Endothelial cell of umbilical vein (primary cell): ENCODE results near the gene CASK.

Experiments
- EZH2 ChIP-seq: IDR thresholded peaks from 2 replicates; pipeline ENCODE4 v1.6.1; 2012; ENCODE audit warnings: borderline replicate concordance, low read depth, mild to moderate bottlenecking, moderate library complexity, low read length, inconsistent platforms; ENCODE audit not compliant: severe bottlenecking
- POLR2A ChIP-seq: IDR thresholded peaks from 2 replicates; pipeline ENCODE4 v1.6.1; 2012; ENCODE audit warnings: low read depth, mild to moderate bottlenecking, control low read depth, low read length
- POLR2AphosphoS5 ChIP-seq: IDR thresholded peaks from 2 replicates; pipeline ENCODE4 v1.6.1; 2012; ENCODE audit warnings: low read depth, mild to moderate bottlenecking, control low read depth, low read length, moderate library complexity; ENCODE audit not compliant: insufficient read depth
- TF ChIP-seq, protein P1 (sequence below), 2 donors: IDR thresholded peaks; 1 replicate in 1 of 2; 2 replicates in 1 of 2; pipeline ENCODE4 v1.5.1; 2011; ENCODE audit warnings: low read length in 2 of 2, mild to moderate bottlenecking in 2 of 2, moderate library complexity in 2 of 2, control low read depth in 1 of 2, inconsistent platforms in 1 of 2, low read depth in 1 of 2; ENCODE audit not compliant: insufficient read depth in 1 of 2; ENCODE audit errors: extremely low read depth in 1 of 2

GRCh38 chrX:41733939-41734338, 189.4 kb downstream of the CASK start:
- TF ChIP-seq, protein P1, sequence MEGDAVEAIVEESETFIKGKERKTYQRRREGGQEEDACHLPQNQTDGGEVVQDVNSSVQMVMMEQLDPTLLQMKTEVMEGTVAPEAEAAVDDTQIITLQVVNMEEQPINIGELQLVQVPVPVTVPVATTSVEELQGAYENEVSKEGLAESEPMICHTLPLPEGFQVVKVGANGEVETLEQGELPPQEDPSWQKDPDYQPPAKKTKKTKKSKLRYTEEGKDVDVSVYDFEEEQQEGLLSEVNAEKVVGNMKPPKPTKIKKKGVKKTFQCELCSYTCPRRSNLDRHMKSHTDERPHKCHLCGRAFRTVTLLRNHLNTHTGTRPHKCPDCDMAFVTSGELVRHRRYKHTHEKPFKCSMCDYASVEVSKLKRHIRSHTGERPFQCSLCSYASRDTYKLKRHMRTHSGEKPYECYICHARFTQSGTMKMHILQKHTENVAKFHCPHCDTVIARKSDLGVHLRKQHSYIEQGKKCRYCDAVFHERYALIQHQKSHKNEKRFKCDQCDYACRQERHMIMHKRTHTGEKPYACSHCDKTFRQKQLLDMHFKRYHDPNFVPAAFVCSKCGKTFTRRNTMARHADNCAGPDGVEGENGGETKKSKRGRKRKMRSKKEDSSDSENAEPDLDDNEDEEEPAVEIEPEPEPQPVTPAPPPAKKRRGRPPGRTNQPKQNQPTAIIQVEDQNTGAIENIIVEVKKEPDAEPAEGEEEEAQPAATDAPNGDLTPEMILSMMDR (IDR thresholded peaks at IDR 0.05; ENCODE audit: extremely low read depth in 1 of 2, insufficient read depth in 1 of 2, low read depth in 1 of 2, low read length in 2 of 2): no peak
- no peak for TF ChIP-seq POLR2A
- no peak for TF ChIP-seq EZH2
- no peak for TF ChIP-seq POLR2AphosphoS5
